Pancreas (tissue), 10 donors: ENCODE results near the gene CEACAM8. TPM values are rescaled to one million over a fixed set of nuclear protein-coding genes. Genes with fewer than 3 reads are reported as not detected.
A peak's percentile ranks its signal among the peaks of the same experiment; 100 is the strongest.
"Not testable (repeated sequence)": the region's sequence is repeated elsewhere in the genome, so short reads cannot be mapped to it uniquely, and the experiment has no call there.

ENCODE experiments used
- ATAC-seq, 4 donors: fragments of 200-7000 bp; cut with Tn5 transposase; one replicate each; pipeline versions ENCODE4 v1.8.0 to v1.9.1; 2020; ENCODE audit warnings: mild to moderate bottlenecking in 4 of 4, moderate library complexity in 4 of 4
- DNase-seq, 6 donors: peaks; one replicate each; pipeline ENCODE4 v3.0.0-alpha.2; 2020
- FAIRE-seq: peaks from 2 replicates; lab custom pipeline; 2012; peaks lifted over from hg19 to GRCh38; lab: Jason Lieb, UNC
- H3K27ac ChIP-seq, 4 donors: fragments of 200-600 bp; sonication (generic); 1 replicate in 3 of 4; 2 replicates in 1 of 4; pipeline versions ENCODE4 v1.5.0 to v1.8.0; 2020
- H3K27me3 ChIP-seq, 4 donors: fragments of 200-600 bp; one replicate each; pipeline ENCODE4 v1.8.0; 2021
- H3K36me3 ChIP-seq, 3 donors: fragments of 200-600 bp; sonication (generic) in 1 of 3; one replicate each; pipeline versions ENCODE4 v1.5.0 to v1.8.0; 2020 to 2021
- H3K4me1 ChIP-seq, 3 donors: fragments of 200-600 bp; one replicate each; pipeline ENCODE4 v1.8.0; 2021
- H3K4me3 ChIP-seq, 4 donors: fragments of 200-600 bp; sonication (generic) in 2 of 4; one replicate each; pipeline versions ENCODE4 v1.5.0 to v1.8.0; 2020 to 2021
- H3K9me3 ChIP-seq, 4 donors: fragments of 200-600 bp; one replicate each; pipeline ENCODE4 v1.8.0; 2021
- CTCF ChIP-seq, 4 donors: fragments of 200-600 bp; sonication (generic) in 3 of 4; IDR thresholded peaks; one replicate each; pipeline versions ENCODE4 v1.5.0 to v1.8.0; 2021; ENCODE audit warnings: antibody characterized with exemption in 4 of 4
- WGBS, 2 donors: extraction: QIAGEN DNeasy Blood & Tissue Kit; methylation state at CpG; one replicate each; pipeline ENCODE4 v1.1.7; 2013; 5-methylcytosine and 5-hydroxymethylcytosine counted together
- intact Hi-C, 3 donors: fragments of 100-400 bp; cut with DNase I; formaldehyde crosslinking; loops; one replicate each; pipeline versions ENCODE4 v1.11.1 to v1.14.2; 2022
- polyA plus RNA-seq, 2 donors: library from polyadenylated mRNA; stranded (reverse); fragments of 200-250 nt; gene quantifications; one replicate each; pipeline ENCODE4 v1.2.3, GENCODE V29; 2013
- total RNA-seq, 6 donors: library from RNA; stranded (reverse); fragmentation: NEBNext Ultra II Directional in 4 of 6; extraction: Animal tissue kit (Norgen Biotek cat#: 25700) in 4 of 6; gene quantifications; one replicate each; pipeline versions ENCODE4 v1.2.1 to v1.2.4, GENCODE V29; 2021 to 2023
- donor health status: healthy with polysubstance abuse.
- donor health status: DM: no; HTN: no; CAD: no; lungs with moderate emphysema.
- donor health status: DM: no; HTN: no; CAD: no.
- donor health status: control.
- donor health status: control.
- donor health status: Bipolar disorder and iron deficiency.
- donor health status: DM: yes; HTN: yes; CAD: no.
- donor health status: DM: no; HTN: no; CAD: no.
- donor health status: DM: no; HTN: no; CAD: no.
- donor health status: DM: yes; HTN: yes; CAD: no.

The CEACAM8 gene
- total and polyA plus RNA-seq, 8 donors: not detected

GRCh38 chr19:42563352-42564210, 31.1 kb downstream of the CEACAM8 start:
- H3K27ac ChIP-seq: no peak overlapping the region
- peaks cover 0 to 3% (median 0%) of the 10 kb centered on the region in 3 donors for H3K4me1 ChIP-seq
- TF ChIP-seq CTCF (IDR thresholded peaks at IDR 0.05): peak; percentile 24 to 51 (median 49)
- no peak overlapping the region for H3K4me3 ChIP-seq
- no peaks in the 10 kb centered on the region for H3K36me3 ChIP-seq
- no peaks in the 10 kb centered on the region for H3K9me3 ChIP-seq
- ATAC-seq (peak; percentile 60 to 92 (median 86)), FAIRE-seq (no peak), DNase-seq (peak in 2 of 6 donors; percentile 13 to 33)
- intact Hi-C loops: no loop called here
- WGBS, 2 donors: 9 to 17% methylated on average over 7 of the region's 7 CpGs
- no peaks in the 10 kb centered on the region for H3K27me3 ChIP-seq

- FAIRE-seq (no peak), ATAC-seq (no peak), DNase-seq (no peak)
- Histone ChIP-seq H3K4me1 (no peaks in the 10 kb centered on the region), H3K36me3 (no peaks in the 10 kb centered on the region), H3K9me3 (no peaks in the 10 kb centered on the region), H3K27ac (no peak overlapping the region), H3K4me3 (no peak overlapping the region), H3K27me3 (no peaks in the 10 kb centered on the region)
- intact Hi-C loops: no loop called here
- WGBS, 2 donors: 42 to 55% methylated on average over 2 of the region's 2 CpGs
- no peak for TF ChIP-seq CTCF (IDR thresholded peaks at IDR 0.05)
Observed at GRCh38 chr19:42561512-42561911, 33.2 kb downstream of the CEACAM8 start.

GRCh38 chr19:42560731-42561130, 34.0 kb downstream of the CEACAM8 start:
- intact Hi-C loops: no loop called here
- Histone ChIP-seq H3K27ac (no peak overlapping the region), H3K27me3 (no peaks in the 10 kb centered on the region), H3K36me3 (no peaks in the 10 kb centered on the region), H3K9me3 (no peaks in the 10 kb centered on the region), H3K4me3 (no peak overlapping the region), H3K4me1 (no peaks in the 10 kb centered on the region)
- 43 to 48% methylated on average over 4 of the region's 4 CpGs for WGBS, 2 donors
- DNase-seq (no peak), ATAC-seq (no peak), FAIRE-seq (no peak)
- no peak for TF ChIP-seq CTCF (IDR thresholded peaks at IDR 0.05)

- FAIRE-seq (no peak), ATAC-seq (no peak), DNase-seq (no peak)
- Histone ChIP-seq H3K4me1 (no peaks in the 10 kb centered on the region), H3K4me3 (no peak overlapping the region), H3K36me3 (no peaks in the 10 kb centered on the region), H3K27me3 (no peaks in the 10 kb centered on the region), H3K27ac (no peak overlapping the region), H3K9me3 (no peaks in the 10 kb centered on the region)
- 44 to 51% methylated on average over 7 of the region's 7 CpGs for WGBS, 2 donors
- intact Hi-C loops: no loop called here
- no peak for TF ChIP-seq CTCF (IDR thresholded peaks at IDR 0.05)
Observed at GRCh38 chr19:42558450-42559150, 36.1 kb downstream of the CEACAM8 start.

GRCh38 chr19:42557386-42557871, 37.3 kb downstream of the CEACAM8 start:
- intact Hi-C loops, DNase-seq, H3K4me3 ChIP-seq, H3K27ac ChIP-seq, H3K36me3 ChIP-seq, H3K27me3 ChIP-seq, FAIRE-seq, ATAC-seq, H3K4me1 ChIP-seq, H3K9me3 ChIP-seq: not testable (repeated sequence)
- WGBS, 2 donors: 35 to 45% methylated on average over 10 of the region's 10 CpGs
